Astrocyte of the spinal cord (primary cell): ENCODE data around the gene CRYGN.

ENCODE experiments used
- DNase-seq: peaks from one replicate; pipeline ENCODE4 v3.0.0; 2011; ENCODE audit warnings: low read depth, low spot score
- H3K4me3 ChIP-seq: 2 replicates; pipeline ENCODE4 v1.5.1; 2011; ENCODE audit warnings: low read depth, mild to moderate bottlenecking, low read length, moderate library complexity
- CTCF ChIP-seq: IDR thresholded peaks from 2 replicates; pipeline ENCODE4 v1.5.1; 2012; ENCODE audit warnings: low read depth, mild to moderate bottlenecking, low read length, inconsistent platforms
- in situ Hi-C: cut with HindIII; loops from 2 replicates; pipeline ENCODE4 v1.10.0; 2017; ENCODE audit warnings: low sequenced_read_pairs

Gene CRYGN

GRCh38 chr7:151379534-151380198, 60.3 kb downstream of the CRYGN start:
- H3K4me3 ChIP-seq: no peak overlapping the region
- in situ Hi-C loops: no loop called here
- no peak for TF ChIP-seq CTCF
- no peak for DNase-seq

GRCh38 chr7:151379193-151379520, 60.8 kb downstream of the CRYGN start:
- in situ Hi-C loops: no loop called here
- DNase-seq: no peak
- TF ChIP-seq CTCF: no peak
- H3K4me3 ChIP-seq: no peak overlapping the region
